ENCODE data around the gene CEP152.

The CEP152 gene

DNA sequence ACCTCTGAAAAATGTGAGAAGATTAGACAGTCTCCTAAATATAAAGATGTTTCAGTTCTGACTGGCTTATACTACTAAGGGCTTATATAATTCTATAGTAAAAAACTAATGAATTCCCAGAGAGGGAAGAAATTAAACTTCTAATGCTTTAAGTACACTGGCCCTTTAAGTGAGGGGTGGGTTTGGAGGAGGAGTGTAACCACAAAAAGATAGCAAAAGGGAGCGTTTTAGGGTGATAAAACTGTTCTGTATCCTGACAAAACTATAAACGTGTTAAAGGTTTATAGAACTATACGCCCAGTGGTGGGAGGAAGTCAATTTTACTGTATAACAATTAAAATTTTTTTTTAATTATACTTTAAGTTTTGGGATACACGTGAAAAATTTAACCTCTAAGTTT lies 45.8 kb downstream of the CEP152 start:
- DNase-seq (ENCODE audit: low read depth), result no peak

GRCh38 chr15:48761393-48762158 lies 49.3 kb downstream of the CEP152 start:
- no peak for DNase-seq (ENCODE audit: low read depth)

GRCh38 chr15:48759921-48760320 lies 50.9 kb downstream of the CEP152 start:
- DNase-seq (ENCODE audit: low read depth), result no peak

GRCh38 chr15:48757661-48758060 lies 53.2 kb downstream of the CEP152 start:
- DNase-seq (ENCODE audit: low read depth), result no peak

- no peak for DNase-seq (ENCODE audit: low read depth)
These were observed 56.9 kb downstream of the CEP152 start for GRCh38 chr15:48754011-48754410.

GRCh38 chr15:48751595-48751994 lies 59.3 kb downstream of the CEP152 start:
- DNase-seq (ENCODE audit: low read depth), result no peak

- DNase-seq (ENCODE audit: low read depth), result no peak
These were observed 62.3 kb downstream of the CEP152 start for GRCh38 chr15:48748535-48748934.

DNA sequence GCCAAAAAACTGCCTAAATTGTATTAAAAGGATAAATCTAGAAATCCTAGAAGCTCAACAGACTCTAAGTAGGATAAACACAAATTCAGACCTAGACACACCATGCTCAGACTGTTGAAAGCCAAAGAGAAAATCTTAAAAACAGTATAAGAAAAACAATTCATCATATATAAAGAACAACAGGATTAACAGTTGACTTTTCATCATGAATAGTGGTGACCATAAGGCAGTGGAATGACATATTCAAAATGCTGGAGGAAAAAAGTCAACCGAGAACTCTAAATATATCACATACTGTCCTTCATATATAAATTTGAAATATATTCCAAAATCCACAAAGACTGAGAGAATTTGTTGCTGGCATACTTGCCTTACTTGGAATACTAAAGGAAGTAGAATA lies 77.3 kb downstream of the CEP152 start:
- no peak for DNase-seq (ENCODE audit: low read depth)

DNA sequence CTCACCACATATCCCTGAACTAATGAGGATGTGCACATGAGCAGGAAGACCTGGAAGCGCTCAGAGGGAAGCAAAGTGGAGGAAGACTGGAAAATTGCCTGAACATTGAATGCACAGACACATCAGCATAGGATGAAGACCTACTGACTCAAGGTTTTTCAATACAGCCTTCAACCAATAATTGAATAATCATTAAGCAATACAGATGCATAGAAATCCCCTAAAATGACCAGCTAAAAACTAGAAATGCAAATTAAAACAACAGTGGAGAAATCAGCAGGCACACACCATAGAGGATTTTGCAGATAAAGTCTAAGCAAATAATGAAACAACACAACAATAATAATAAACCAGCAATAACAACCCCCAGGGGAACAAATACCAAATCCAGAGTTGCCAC lies 80.4 kb downstream of the CEP152 start:
- no peak for DNase-seq (ENCODE audit: low read depth)

DNA sequence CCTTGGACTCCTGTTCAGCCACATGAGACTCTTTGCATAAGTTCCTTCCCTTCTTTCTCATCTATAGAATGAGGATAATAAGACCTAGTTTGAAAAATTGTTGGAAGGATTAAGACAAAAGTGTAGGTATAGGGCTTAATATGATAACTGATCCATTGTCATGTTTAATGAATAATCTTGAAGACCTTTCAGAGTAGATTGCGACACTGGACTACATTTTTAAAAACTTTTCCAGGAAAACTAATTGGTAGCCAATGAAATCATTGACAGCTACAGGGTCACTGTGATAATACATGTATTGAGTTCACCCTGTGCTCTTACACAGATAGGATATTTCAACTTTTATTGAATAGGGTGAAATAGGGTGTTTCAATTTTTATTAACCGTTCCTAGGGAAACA lies 86.9 kb downstream of the CEP152 start:
- DNase-seq (ENCODE audit: low read depth), result no peak

DNA sequence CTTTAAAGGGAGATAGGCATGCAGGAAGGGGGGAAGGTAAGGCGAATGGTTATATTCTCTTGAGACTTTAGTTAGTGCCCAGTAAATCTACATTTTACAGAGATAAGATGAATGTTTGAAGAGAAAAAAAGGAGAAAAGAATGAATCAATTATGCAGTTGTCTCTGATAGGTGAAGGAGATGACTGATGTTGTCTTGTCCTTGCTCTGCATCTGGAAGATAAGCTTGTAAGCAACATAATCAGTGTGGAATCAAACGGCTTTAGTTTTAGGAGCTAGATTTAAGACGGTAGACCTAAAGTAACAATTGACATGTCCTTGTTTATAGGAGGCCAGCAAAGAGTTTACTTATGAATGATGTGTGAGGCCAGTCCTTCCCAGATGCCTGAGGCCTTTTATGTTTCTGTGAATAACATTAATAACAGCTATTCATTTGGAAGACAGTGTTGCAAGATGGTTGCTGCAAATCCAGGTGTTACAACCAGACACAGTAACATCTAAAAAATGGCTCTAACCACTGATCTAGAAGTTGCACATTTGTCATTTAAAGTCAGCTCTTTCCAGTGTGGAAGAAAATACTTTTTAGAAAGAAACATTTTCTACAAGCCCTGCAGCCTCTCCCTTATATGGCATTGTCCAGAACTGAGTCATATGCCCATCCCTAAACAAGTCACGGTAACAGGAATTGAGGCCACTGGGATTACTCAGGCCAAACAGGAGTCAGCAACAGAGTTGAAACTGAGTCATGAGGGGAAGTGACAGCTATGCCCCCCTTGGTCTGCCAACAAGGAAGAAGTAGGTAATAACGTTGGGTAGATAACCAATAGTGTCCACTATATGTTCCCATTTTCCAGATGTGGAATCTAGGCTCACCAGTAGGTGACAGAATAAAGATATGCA lies 87.9 kb downstream of the CEP152 start:
- no peak for DNase-seq (ENCODE audit: low read depth)

DNA sequence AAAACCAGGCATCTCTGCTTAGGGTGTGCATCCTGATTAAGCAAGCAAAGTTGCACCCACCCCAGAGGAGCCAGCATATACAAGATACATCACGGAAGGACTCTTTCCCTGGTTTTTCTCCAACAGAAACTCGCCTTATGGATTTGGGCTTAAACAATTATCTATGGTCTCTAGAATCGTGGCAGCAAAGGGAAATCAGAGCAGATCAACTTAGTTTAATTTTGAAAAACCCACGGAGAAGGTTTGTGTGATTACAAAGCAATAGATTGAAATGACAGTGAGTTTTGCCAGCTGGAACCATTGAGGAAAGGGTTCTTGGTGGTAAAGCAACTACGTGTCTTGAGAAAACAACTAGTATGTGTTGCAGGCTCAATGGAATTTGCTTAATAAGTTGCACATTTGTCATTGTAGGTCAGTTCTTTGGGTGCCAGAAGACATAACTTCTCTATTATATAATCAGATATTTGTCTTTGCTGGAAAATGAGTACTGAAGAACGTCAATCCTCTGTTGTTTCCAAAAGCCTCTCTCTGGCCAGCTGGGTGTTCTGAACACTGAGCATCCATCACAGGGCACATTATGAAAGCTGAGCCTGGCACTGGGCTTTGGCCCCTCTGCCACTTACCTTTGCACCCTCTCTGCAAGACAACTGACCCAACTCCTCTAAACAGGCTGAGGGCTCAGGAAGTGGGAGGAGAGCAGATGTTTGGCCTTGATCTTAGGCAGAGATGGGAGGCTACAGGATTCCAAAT lies 89.6 kb downstream of the CEP152 start:
- no peak for DNase-seq (ENCODE audit: low read depth)

GRCh38 chr15:48720646-48721045 lies 90.2 kb downstream of the CEP152 start:
- no peak for DNase-seq (ENCODE audit: low read depth)

DNA sequence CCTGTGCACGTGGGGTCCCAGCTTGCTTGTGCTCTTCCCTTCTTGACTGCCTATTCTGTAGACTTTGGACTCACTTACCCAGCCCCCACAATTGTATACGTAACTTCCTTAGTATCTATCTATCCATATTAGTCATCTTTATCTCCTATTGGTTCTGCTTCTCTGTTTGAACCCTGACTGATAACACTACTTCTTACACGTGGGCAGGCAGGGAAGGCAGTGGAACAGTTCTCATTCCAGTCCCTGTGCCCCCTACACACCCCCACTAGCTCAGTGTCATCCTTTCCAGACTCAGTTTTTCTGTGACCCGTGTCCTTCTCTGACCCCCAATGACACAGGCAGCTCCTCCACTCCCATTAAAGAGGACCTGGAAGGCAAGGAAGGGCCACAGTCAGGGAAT lies 91.2 kb downstream of the CEP152 start:
- no peak for DNase-seq (ENCODE audit: low read depth)

GRCh38 chr15:48718646-48719045 lies 92.2 kb downstream of the CEP152 start:
- DNase-seq (ENCODE audit: low read depth), result no peak

GRCh38 chr15:48717458-48717857 lies 93.4 kb downstream of the CEP152 start:
- no peak for DNase-seq (ENCODE audit: low read depth)

DNA sequence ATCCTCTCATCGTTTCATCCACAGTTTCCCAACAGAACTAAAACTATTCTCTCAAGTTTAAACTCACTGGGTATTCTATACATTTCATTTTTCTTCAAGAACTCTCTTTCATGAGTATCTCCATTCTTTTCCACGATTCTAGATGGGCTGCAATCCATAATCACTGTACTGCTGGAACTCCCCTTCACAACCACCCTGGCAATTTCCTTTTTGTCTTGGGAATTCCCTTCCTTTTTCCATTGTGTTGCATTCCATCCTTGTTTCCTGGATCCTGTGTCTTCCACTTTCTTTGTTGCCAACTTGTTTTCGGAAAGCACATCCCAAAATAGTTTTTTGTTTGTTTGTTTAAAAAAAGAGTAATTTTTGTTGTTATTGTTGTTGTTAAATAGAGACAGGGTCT lies 98.3 kb downstream of the CEP152 start:
- no peak for DNase-seq (ENCODE audit: low read depth)

GRCh38 chr15:48710952-48711495 lies 99.8 kb downstream of the CEP152 start:
- no peak for DNase-seq (ENCODE audit: low read depth)

DNA sequence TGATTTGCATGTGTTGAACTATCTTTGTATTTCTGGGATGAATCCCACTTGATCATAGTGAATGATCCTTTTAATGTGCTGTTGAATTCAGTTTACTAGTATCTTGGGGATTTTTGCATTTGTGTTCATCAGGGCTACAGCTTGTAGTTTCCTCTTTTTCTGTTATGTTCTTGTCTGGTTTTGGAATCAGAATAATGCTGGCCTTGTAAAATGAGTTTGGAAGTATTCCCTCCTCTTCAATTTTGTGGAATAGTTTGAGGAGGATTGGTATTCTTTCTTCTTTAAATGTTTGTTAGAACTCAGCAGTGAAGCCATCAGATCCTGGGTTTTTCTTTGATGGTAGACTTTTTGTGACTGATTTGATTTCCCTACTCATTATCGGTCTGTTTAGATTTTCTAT lies 102.2 kb downstream of the CEP152 start:
- DNase-seq (ENCODE audit: low read depth), result no peak

DNA sequence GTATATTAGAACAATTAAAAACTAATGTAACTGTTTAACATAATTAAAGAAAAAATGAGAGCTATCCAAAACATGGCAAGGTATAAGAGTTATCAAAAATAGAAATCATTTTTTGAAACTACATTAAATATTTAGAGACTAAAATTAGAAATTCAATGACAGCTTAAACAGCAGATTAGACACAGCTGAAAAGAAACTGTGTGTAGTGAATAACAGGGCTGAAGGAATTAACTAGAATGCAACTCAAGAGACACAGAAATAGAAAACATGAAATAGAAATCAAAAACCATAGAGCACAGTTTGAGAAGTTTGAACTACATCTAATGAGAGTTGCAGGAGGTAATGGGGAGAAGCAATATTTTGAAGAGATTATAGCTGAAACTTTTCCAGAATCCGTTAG lies 105.5 kb downstream of the CEP152 start:
- no peak for DNase-seq (ENCODE audit: low read depth)

DNA sequence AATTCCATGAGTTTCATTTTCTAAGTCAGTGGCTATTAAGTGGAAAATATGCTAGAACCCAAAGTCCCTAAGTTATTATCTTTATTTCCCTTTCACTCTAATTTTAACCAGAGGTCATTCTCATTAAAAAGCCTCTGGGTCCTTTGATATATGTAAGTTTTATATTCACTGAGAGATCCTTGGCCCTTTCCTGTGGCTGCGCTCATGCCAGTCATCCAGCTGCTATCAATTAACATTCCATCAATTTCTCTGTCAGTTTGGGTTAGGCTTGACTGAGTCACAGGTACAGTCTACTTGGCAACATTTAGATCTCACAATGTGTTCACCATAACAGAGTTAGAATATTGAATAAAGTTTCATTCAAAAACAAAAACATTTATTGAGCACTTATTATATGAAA lies 107.3 kb downstream of the CEP152 start:
- DNase-seq (ENCODE audit: low read depth), result no peak

DNA sequence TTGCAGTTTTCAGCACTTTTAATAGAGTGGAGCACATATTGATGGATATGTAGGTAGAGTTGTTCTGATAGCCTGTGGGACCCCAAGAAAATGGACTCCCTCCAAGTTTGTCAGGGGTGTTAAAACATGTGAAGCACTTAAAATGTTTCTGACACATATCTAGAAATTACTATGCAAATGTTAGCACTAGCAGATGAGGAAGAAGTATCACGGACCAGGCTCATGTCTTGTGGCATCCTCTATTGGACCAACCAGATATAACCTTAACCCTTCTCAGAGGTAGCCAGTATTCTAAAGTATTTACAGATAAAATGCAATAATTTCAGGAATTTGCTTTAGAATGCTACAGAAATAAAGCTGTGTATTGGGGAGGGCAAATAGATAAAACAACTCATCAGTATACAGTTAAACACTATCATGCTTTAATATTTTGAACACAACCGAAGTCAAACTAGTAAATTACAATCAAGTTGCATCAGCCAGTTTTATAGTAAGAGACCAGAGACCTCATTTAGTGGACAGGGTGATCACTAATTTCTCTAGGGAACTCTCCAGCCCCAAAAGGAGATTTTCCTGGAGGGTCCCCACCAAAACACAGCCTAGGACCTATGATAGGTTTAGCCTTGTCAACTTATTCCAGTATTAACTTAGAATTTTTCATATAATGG lies 108.2 kb downstream of the CEP152 start:
- DNase-seq (ENCODE audit: low read depth), result no peak
